Heart left ventricle (tissue), 16 donors: ENCODE data around the gene SWSAP1. TPM values are rescaled to one million over a fixed set of nuclear protein-coding genes. Genes with fewer than 3 reads are reported as not detected.

ENCODE experiments used
- ATAC-seq, 4 donors: fragments of 200-7000 bp; cut with Tn5 transposase; one replicate each; pipeline ENCODE4 v1.9.1; 2020 to 2022; ENCODE audit warnings: moderate library complexity in 4 of 4, mild to moderate bottlenecking in 3 of 4, moderate number of reproducible peaks in 1 of 4
- DNase-seq, 5 donors: peaks; one replicate each; pipeline ENCODE4 v3.0.0-alpha.2; 2020
- H3K27ac ChIP-seq, 12 donors: fragments of 200-600 bp; sonication (generic) in 4 of 12; one replicate each; pipeline versions ENCODE4 v1.5.0 to v1.8.0; 2016 to 2022; ENCODE audit warnings: mild to moderate bottlenecking in 2 of 12
- H3K27me3 ChIP-seq, 9 donors: fragments of 200-600 bp; sonication (generic) in 2 of 9; one replicate each; pipeline versions ENCODE4 v1.5.1 to v1.8.0; 2016 to 2022; ENCODE audit warnings: mild to moderate bottlenecking in 3 of 9
- H3K36me3 ChIP-seq, 9 donors: fragments of 200-600 bp; sonication (generic) in 2 of 9; one replicate each; pipeline versions ENCODE4 v1.5.0 to v1.8.0; 2018 to 2022; ENCODE audit warnings: mild to moderate bottlenecking in 2 of 9
- H3K4me1 ChIP-seq, 12 donors: fragments of 200-600 bp; sonication (generic) in 4 of 12; one replicate each; pipeline versions ENCODE4 v1.5.0 to v1.8.0; 2016 to 2022; ENCODE audit warnings: mild to moderate bottlenecking in 3 of 12
- H3K4me3 ChIP-seq, 12 donors: fragments of 200-600 bp; sonication (generic) in 4 of 12; one replicate each; pipeline versions ENCODE4 v1.5.0 to v1.8.0; 2017 to 2022; ENCODE audit warnings: mild to moderate bottlenecking in 9 of 12, moderate library complexity in 4 of 12
- H3K9me3 ChIP-seq, 12 donors: fragments of 200-600 bp; sonication (generic) in 4 of 12; one replicate each; pipeline versions ENCODE4 v1.5.0 to v1.8.0; 2016 to 2022; ENCODE audit warnings: mild to moderate bottlenecking in 1 of 12
- POLR2A ChIP-seq, 2 donors: fragments of 450-650 bp; IDR thresholded peaks; one replicate each; pipeline ENCODE4 v1.6.1; 2017; ENCODE audit warnings: antibody characterized with exemption in 2 of 2, mild to moderate bottlenecking in 2 of 2, moderate library complexity in 2 of 2
- WGBS, 4 donors: extraction: QIAGEN DNeasy Blood & Tissue Kit in 2 of 4; methylation state at CpG; one replicate each; pipeline versions ENCODE4 v1.1.5 to v1.1.7; 2013 to 2018; 5-methylcytosine and 5-hydroxymethylcytosine counted together
- intact Hi-C, 10 donors: fragments of 100-400 bp; cut with DNase I; formaldehyde crosslinking; loops; one replicate each; pipeline versions ENCODE4 v1.11.1 to v1.14.2; 2022
- polyA plus RNA-seq, 2 donors: library from polyadenylated mRNA; stranded (reverse); fragments of 200-250 nt; gene quantifications; one replicate each; pipeline ENCODE4 v1.2.3, GENCODE V29; 2013
- total RNA-seq, 9 donors: library from RNA; depleted of rRNA in 2 of 9; stranded (reverse); fragments of >200 nt in 2 of 9; fragmentation: NEBNext Ultra II Directional in 3 of 9; extraction: Animal tissue kit (Norgen Biotek cat#: 25700) in 3 of 9; gene quantifications; one replicate each; pipeline versions ENCODE4 v1.1.0 to v1.2.4, GENCODE V29; 2016 to 2023
- TF ChIP-seq, protein P1 (sequence below), 12 donors: fragments of 200-600 bp; sonication (generic) in 4 of 12; IDR thresholded peaks; one replicate each; pipeline versions ENCODE4 v1.5.0 to v1.8.0; 2018 to 2022; ENCODE audit warnings: antibody characterized with exemption in 12 of 12, mild to moderate bottlenecking in 5 of 12
- donor health status: ischemic (EF 13 %, LVEDD 7.1; RV severe dilation, severe dysfunction).
- donor health status: healthy with polysubstance abuse.
- donor health status: DM: no; HTN: yes; CAD: no.
- donor health status: DM: no; HTN: no; CAD: no.
- donor health status: ischemic (EF 25% LVEDD 6.9; RV normal size, moderate dysfunction).
- donor health status: ischemic (EF 25% LVEDD 5.7; RV mildly dilated, moderate dysfunction).
- donor health status: healthy.
- donor health status: DM: yes; HTN: yes; CAD: no.
- donor health status: ischemic (EF 35%, LVEDD 5.7; RV mildly dilated, moderate dysfunction).
- donor health status: nonischemic (EF 11% LVEDD 7.7; RV severe dilation, severe dysfunction).
- donor health status: DM: yes; HTN: yes; CAD: no.
- donor health status: PGD.
- donor health status: ischemic (EF 29% LVEDD 5.4; RV normal size, mild dysfunction).
- donor health status: nonischemic (EF 23%, LVEDD 6.1; RV moderate dilation, normal function).

The SWSAP1 gene
- total and polyA plus RNA-seq, 11 donors = 0.67 to 2.1 (median 1.6) TPM

GRCh38 chr19:11418549-11419506 lies 44.4 kb downstream of the SWSAP1 start, which contains the start of gene RGL3:
TSS of gene RGL3 (minus strand) at chr19:11419314. CDS start at chr19:11419278, 36 bp downstream.
- intact Hi-C loops = loop anchor here in 1 of 10 donors (5.0 kb wide), 1 partner anchor 37 kb away; the partner anchor contains the start of gene EPOR
- Histone ChIP-seq H3K4me1 (peaks cover 4 to 48% (median 28%) of the 10 kb centered on the region in 12 donors), H3K27ac (peak within 1 kb of the TSS in 11 of 12 donors; percentile 37 to 84 (median 75)), H3K36me3 (no peaks in the 10 kb centered on the region), H3K27me3 (peaks cover 4 to 80% (median 55%) of the 10 kb centered on the region in 9 donors), H3K9me3 (no peaks in the 10 kb centered on the region), H3K4me3 (peak within 1 kb of the TSS; percentile 29 to 63 (median 54))
- no peak for TF ChIP-seq POLR2A (IDR thresholded peaks at IDR 0.05)
- TF ChIP-seq, protein P1, sequence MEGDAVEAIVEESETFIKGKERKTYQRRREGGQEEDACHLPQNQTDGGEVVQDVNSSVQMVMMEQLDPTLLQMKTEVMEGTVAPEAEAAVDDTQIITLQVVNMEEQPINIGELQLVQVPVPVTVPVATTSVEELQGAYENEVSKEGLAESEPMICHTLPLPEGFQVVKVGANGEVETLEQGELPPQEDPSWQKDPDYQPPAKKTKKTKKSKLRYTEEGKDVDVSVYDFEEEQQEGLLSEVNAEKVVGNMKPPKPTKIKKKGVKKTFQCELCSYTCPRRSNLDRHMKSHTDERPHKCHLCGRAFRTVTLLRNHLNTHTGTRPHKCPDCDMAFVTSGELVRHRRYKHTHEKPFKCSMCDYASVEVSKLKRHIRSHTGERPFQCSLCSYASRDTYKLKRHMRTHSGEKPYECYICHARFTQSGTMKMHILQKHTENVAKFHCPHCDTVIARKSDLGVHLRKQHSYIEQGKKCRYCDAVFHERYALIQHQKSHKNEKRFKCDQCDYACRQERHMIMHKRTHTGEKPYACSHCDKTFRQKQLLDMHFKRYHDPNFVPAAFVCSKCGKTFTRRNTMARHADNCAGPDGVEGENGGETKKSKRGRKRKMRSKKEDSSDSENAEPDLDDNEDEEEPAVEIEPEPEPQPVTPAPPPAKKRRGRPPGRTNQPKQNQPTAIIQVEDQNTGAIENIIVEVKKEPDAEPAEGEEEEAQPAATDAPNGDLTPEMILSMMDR (IDR thresholded peaks at IDR 0.05) = no peak
- DNase-seq (peak in 4 of 5 donors; percentile 42 to 81 (median 60)), ATAC-seq (peak in 3 of 4 donors; percentile 14 to 61 (median 59))
- WGBS, 4 donors = 3 to 5% (median 4%) methylated on average over 31 to 72 of the region's 72 CpGs

GRCh38 chr19:11420429-11421370 lies 46.2 kb downstream of the SWSAP1 start:
- WGBS, 4 donors = 3 to 12% (median 8%) methylated on average over 25 to 46 of the region's 46 CpGs
- TF ChIP-seq, protein P1 (IDR thresholded peaks at IDR 0.05) = no peak
- TF ChIP-seq POLR2A (IDR thresholded peaks at IDR 0.05) = peak in 1 of 2 donors; percentile 30
- ATAC-seq (peak; percentile 45 to 68 (median 58)), DNase-seq (peak; percentile 65 to 86 (median 79))
- Histone ChIP-seq H3K27me3 (peaks cover 4 to 78% (median 55%) of the 10 kb centered on the region in 9 donors), H3K27ac (peak overlapping the region; percentile 37 to 84 (median 70)), H3K9me3 (no peaks in the 10 kb centered on the region), H3K36me3 (no peaks in the 10 kb centered on the region), H3K4me1 (peaks cover 4 to 48% (median 28%) of the 10 kb centered on the region in 12 donors), H3K4me3 (peak overlapping the region in 11 of 12 donors; percentile 20 to 59 (median 45))
- intact Hi-C loops = no loop called here

GRCh38 chr19:11421371-11422098 lies 47.1 kb downstream of the SWSAP1 start:
- Histone ChIP-seq H3K27me3 (peaks cover 4 to 75% (median 54%) of the 10 kb centered on the region in 9 donors), H3K4me1 (peaks cover 4 to 48% (median 28%) of the 10 kb centered on the region in 12 donors), H3K36me3 (no peaks in the 10 kb centered on the region), H3K4me3 (peak overlapping the region in 11 of 12 donors; percentile 20 to 59 (median 45)), H3K27ac (peak overlapping the region in 9 of 12 donors; percentile 56 to 84 (median 75)), H3K9me3 (no peaks in the 10 kb centered on the region)
- WGBS, 4 donors = 10 to 21% (median 14%) methylated on average over 26 to 36 of the region's 36 CpGs
- TF ChIP-seq POLR2A (IDR thresholded peaks at IDR 0.05) = no peak
- TF ChIP-seq, protein P1 (IDR thresholded peaks at IDR 0.05) = no peak
- ATAC-seq (peak; percentile 50 to 59 (median 56)), DNase-seq (peak in 4 of 5 donors; percentile 38 to 80 (median 58))
- intact Hi-C loops = no loop called here
